Stimulated activated CD4-positive, alpha-beta T cell treated with anti-CD3 and anti-CD28 coated beads, Interleukin-4, amount 100 ng/mL, for 4 hours (primary cell): ENCODE measurements around the gene STXBP3.

Experiments
- DNase-seq, 2 experiments: peaks; one replicate each; pipeline ENCODE4 v3.0.0-alpha.2; 2020

Gene STXBP3

DNA sequence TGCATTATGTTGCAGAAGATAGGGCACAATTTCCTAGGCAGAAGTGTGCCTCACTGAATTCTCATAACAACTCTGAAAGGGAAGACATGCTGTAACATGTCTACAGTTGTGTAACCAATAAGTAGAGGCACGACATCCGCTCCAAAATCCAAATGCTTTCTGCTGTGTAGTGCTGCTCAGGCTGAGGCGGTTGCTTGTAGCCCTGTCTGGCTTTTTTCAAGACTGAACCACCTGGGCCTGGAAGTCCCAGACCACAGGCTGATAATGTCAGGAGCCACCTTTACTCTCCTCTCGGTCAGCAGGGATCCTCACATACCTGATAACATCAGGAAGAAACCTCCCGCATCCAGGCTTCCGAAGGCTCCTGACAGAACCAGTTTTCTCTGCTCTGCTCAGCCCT, 99.5 kb downstream of the STXBP3 start:
- DNase-seq, result no peak

DNA sequence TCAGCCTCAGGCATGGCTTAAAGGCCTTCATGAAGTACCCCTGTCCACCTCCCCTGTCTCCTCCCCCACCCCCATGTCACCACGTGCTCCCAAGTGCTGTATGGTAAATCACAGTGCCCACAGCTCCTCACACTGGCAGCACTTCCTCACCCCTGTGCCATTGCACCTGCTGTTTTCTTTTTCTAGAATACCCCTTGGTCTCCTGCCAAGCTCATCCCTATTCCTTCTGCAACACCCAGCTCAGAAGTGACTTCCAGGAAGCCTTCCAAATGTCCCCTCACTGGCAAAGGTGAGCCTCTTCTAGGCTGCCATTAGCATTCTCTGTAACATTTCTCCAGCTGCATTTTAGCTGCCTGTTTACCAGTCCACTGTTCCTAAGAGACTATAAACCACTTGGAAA, 101.0 kb downstream of the STXBP3 start:
- DNase-seq, result no peak

DNA sequence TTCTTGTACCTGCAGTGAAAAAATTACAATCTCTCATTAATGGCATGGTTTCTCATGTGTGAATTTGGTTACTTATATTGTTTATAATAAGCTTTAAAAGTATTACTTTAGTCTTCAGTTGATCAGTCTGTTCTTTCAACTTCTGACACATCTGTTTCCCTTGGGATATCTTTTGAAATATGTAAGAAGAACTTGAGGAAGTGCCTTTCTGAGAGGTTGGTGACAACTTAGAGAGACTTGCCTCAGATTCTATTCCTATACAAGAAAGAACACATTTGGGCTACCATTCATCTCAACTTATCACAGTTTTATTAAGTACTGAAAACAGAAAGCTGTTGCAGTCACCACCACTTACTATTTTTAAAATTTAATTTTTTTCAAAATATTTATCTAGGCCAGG, 102.3 kb downstream of the STXBP3 start:
- DNase-seq, result no peak

DNA sequence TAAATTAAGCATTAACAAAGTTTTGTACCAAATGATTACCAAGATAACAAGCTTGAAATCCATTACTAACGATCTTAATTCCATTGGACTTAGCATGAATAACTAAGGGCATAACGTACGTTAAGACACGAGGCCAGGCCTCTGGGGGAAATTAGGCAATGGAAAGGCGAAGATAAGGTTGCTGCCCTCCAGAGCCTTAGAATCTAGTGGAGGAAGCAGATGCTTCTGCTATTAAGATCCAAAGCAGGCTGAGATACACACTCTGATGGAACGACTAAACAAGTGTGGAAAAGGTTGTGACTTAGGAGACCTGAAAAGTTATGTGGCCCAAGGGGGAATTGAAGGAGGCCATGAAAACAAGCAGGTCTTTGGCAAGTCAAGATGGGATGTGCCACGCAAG, 104.5 kb downstream of the STXBP3 start:
- DNase-seq, result no peak

- DNase-seq, result no peak
Measured at GRCh38 chr1:108851567-108851966, 105.1 kb downstream of the STXBP3 start.

- no peak for DNase-seq
Measured at GRCh38 chr1:108852221-108852975, 105.9 kb downstream of the STXBP3 start.

DNA sequence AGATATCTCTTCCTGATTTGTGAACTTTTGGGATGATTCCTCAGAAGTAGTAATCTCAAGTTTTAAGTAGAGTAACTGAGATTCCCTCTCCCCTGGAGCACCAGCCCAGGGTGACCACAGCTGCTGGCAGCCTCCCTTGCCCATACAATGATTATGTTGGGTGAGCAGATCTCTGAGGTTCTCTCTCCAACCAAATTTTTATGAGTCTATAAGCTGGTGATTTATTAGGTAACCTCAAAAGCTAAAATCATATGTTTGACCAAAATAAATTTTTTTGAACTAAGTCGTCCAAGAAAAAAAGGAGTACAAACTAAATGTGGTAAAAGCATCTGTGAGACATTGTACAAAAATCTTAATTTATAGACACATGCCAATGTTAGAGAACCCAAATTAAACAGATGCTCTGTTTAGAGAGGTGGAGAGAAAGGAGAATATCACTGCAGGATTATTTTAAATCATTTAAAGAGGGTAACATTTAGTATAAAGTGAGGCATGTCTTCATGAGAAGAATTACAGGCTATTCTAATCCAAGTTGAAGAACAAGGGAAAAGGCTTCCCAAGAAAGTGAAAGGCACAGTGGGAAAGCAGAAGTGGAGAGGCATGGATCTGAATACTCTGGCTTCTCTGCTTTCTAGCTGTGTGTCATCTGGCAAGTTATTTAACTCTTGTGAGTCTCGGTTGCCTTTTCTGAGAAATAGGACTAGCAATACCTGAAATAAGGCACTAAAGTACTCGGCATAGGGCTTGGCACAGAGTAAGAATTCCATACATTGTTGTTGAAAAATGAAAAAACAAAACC, 107.9 kb downstream of the STXBP3 start:
- DNase-seq, result no peak

- no peak for DNase-seq
Measured at GRCh38 chr1:108856994-108857393, 110.5 kb downstream of the STXBP3 start, which contains the start of gene AKNAD1. Gene AKNAD1 (minus strand): TSS chr1:108857094. CDS start chr1:108852664, 4,430 bp downstream.

GRCh38 chr1:108858230-108858950, 111.9 kb downstream of the STXBP3 start:
- no peak for DNase-seq
